Measurements from ENCODE around the gene TCF7L2.

Gene TCF7L2

DNA sequence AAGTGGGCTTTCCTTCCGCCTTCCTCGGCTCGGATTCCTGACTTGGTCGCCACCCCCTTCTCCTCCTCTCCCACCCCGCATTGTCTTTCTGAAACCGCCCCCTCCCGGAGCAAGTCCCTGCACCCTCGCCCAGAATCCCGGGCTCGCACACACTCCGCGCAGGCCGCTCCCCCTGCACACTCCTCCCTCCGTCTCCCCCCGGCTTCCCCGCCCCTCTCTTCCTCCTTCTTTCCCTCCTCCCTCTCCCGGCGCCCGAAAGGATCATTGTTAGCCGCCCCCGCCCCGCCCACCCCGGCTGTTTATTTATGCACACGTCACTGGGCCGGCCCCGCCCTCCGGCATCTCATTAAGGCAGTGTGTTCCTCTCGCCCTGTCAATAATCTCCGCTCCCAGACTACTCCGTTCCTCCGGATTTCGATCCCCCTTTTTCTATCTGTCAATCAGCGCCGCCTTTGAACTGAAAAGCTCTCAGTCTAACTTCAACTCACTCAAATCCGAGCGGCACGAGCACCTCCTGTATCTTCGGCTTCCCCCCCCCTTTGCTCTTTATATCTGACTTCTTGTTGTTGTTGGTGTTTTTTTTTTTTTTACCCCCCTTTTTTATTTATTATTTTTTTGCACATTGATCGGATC, at the start of gene TCF7L2:
Gene TCF7L2 (plus strand): TSS at position 373 of the 633 bp plus-strand sequence. CDS start 510 bp downstream, outside the sequence.
- in situ Hi-C loops (cut with MboI; ENCODE audit: low pct_unique_long_range_greater_than_20kb, low sequenced_read_pairs): no loop called here

DNA sequence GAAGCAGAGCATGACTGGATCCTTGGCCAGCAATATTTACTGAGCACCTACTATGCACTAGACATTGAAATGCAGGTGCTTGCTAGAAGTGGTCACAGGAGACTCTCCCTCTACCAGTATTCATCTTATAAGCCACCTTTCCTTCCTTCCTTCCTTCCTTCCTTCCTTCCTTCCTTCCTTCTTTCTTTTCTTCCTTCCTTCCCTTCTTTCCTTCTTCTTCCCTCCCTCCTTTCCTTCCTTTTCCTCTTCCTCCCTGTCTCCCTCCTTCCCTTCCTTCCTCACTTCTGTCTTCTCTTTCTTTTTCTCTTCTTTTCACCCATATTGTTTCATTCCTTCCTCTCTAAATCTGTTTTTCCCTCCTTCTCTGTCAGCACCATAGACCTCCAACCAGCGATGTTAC, 47.3 kb upstream of the TCF7L2 start:
- in situ Hi-C loops (cut with MboI; ENCODE audit: low pct_unique_long_range_greater_than_20kb, low sequenced_read_pairs): no loop called here
- no peak for DNase-seq

More for the DNA sequence above, at the start of gene TCF7L2:
- peak; percentile 92 for DNase-seq

DNA sequence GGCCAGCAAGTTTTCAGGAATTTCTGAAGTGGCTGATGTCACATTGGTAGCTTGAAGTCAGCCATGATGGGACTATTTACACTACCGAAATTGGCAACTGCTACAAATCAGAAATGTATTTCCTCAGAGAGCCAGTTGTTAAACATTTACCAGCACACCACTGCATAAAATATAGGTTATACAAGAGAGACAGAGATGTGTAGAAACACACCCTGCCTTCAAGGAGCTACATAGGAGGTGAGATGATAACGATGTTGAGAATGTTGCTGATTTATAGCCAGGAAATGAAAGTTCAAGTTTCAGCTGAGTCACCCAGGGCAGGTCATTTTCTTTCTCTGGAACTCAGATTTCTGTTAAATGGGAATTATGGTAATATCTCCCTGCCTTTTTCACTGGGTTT, 46.0 kb upstream of the TCF7L2 start:
- DNase-seq: no peak
- in situ Hi-C loops (cut with MboI; ENCODE audit: low pct_unique_long_range_greater_than_20kb, low sequenced_read_pairs): no loop called here

DNA sequence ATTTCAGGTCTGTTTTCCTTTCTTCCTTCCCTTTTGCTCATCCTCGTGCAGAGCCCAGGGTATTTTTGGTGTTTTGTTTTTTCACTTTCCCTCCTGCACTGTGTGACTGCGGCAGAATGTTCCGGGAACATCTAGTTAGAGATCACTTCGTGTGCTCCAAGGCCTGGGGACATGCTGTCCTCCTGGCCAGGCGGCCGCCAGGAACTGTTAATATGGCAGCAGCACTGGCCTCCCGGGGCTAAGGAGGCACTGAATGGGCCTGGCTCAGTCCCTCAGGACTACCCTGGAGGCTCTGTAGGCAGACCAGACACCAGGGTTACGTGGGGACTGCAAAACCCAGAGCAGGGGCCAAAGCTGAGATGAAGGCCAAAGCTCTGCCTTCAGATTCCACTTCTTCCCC, 43.1 kb upstream of the TCF7L2 start:
- in situ Hi-C loops (cut with MboI; ENCODE audit: low pct_unique_long_range_greater_than_20kb, low sequenced_read_pairs): no loop called here
- no peak for DNase-seq

DNA sequence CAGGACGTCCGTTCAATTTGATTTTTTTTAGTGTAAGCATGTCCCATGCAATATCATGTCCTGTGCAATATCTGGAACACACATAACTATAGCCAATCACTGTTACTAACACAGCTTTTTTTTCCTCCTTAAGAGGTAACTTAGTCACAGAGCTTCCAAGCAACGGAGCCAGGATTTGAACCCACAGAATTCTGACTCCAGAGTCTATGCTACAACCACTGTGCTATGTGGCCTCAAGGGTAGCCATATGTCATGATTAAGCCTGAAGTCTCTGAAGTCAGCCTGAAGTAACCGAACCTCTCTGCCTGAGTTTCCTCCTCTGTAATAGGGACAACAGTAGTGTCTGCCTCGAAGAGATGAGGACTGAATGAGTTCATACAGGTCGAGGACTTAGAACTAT, 42.2 kb upstream of the TCF7L2 start:
- no peak for DNase-seq
- in situ Hi-C loops (cut with MboI; ENCODE audit: low pct_unique_long_range_greater_than_20kb, low sequenced_read_pairs): no loop called here

DNA sequence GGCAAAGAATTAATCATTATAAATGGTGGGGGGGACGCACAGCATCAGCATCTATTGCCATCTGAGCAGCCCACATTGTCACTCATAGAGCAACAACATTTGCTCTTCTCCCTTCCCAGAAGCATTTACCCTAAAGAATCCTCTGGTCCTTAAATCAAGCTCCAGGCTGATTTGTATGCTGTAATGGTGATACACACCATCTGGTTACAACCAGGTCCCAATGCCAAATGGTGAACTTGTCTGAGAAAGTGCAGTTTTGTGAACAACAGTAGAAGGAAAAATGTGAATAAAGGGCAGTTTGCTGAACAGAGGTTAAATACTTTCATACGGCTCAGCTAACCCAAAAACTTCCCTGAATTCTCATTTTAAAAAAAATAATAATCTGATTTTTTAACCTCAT, 38.8 kb upstream of the TCF7L2 start:
- no peak for DNase-seq
- in situ Hi-C loops (cut with MboI; ENCODE audit: low pct_unique_long_range_greater_than_20kb, low sequenced_read_pairs): no loop called here

DNA sequence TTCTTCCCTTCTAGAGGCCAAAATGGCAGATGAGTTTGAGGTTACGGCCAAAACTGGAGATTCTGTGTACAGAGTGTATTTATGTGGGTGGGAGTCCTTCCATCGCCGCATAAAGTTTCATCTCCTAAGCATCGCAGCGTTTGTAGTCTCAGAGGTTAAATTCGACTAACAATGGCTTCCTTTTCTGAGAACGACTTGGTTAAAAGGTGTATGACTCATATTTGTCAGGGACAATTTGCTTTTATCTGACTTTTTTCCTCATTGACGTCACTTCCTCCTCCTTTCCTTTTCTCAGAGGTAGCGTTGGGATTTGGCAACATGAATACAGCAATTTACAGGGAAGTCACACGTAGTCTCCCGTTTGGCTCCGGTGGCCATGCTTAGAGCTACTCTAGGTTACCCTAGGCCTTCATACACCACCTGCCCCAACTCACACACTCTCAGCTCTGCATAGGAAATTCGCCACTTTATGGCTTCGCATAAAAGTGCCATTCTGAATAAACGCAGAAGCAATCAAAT, 37.6 kb upstream of the TCF7L2 start:
- in situ Hi-C loops (cut with MboI; ENCODE audit: low pct_unique_long_range_greater_than_20kb, low sequenced_read_pairs): no loop called here
- peak; percentile 38 for DNase-seq

DNA sequence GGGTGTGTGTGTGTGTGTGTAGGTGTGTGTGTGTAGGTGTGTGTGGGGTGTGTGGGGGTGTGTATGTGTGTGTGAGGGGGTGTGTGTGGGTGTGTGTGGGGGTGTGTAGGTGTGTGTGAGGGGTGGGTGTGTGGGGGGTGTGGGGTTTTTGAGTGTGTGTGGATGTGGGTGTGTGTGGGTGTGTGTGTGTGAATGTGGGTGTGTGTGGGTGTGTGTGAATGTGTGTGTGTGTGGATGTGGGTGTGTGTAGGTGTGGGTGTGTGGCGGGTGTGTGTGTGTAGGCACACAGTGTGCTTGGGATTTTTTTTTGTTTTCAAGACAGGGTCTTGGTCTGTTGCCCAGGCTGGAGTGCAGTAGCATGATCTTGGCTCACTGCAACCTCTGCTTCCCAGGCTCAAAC, 36.8 kb upstream of the TCF7L2 start:
- DNase-seq: no peak
- in situ Hi-C loops (cut with MboI; ENCODE audit: low pct_unique_long_range_greater_than_20kb, low sequenced_read_pairs): no loop called here

DNA sequence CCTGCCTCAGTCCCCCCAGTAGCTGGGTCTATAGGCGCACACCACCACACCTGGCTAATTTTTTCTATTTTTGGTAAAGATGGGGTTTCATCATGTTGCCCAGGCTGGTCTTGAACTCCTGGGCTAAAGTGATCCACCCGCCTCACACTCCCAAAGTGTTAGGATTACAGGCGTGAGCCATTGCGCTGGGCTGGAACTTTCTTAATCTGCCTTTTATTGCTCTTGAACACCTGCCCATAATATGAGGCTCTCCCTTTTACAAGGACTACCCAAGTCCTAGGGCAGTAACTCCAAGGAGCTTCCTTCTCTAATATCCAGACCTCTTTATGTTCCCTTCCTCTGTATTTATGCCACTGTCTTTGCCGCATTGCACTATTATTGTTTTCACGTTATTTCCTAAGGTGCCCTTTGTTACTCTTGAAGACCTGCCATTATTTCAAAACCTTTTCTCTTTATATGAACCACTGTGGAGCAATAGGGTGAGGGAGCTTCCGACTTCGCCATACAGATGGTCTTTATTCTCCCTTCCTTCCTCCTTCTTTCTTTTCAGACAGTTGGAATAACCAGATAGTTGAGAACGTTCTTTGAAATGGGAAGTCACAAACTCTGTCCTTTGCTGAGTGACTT, 36.3 kb upstream of the TCF7L2 start:
- peak; percentile 16 for DNase-seq
- in situ Hi-C loops (cut with MboI; ENCODE audit: low pct_unique_long_range_greater_than_20kb, low sequenced_read_pairs): no loop called here

DNA sequence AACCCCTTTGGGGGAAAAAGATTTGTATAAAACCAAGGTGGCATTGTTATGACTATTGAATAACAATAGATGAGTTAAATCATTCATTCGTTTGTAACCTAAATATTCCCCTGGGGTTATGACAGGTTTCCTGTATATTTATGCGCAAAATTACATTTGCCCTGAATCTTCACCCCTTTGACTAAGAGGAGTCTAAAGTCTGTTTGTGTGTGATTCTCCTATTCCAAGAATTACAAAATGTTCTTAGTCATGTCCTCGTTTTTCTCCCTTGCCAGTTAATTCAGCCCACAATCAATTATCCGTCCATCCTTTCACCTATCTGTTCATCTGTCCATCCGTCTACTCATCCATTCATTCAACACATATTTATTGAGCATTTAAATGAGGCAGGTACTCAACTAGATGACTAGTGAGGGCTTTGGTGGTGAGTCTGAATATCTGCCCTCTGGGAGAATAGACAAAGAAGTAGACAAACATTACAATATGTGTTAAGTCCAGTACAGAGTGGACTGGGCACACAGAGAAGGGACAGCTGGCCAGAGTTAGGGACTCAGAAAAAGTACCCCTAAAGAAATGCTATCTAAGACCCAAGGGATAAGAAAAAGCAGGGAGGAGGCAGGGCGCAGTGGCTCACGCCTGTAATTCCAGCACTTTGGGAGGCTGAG, 35.6 kb upstream of the TCF7L2 start:
- no peak for DNase-seq
- in situ Hi-C loops (cut with MboI; ENCODE audit: low pct_unique_long_range_greater_than_20kb, low sequenced_read_pairs): no loop called here

DNA sequence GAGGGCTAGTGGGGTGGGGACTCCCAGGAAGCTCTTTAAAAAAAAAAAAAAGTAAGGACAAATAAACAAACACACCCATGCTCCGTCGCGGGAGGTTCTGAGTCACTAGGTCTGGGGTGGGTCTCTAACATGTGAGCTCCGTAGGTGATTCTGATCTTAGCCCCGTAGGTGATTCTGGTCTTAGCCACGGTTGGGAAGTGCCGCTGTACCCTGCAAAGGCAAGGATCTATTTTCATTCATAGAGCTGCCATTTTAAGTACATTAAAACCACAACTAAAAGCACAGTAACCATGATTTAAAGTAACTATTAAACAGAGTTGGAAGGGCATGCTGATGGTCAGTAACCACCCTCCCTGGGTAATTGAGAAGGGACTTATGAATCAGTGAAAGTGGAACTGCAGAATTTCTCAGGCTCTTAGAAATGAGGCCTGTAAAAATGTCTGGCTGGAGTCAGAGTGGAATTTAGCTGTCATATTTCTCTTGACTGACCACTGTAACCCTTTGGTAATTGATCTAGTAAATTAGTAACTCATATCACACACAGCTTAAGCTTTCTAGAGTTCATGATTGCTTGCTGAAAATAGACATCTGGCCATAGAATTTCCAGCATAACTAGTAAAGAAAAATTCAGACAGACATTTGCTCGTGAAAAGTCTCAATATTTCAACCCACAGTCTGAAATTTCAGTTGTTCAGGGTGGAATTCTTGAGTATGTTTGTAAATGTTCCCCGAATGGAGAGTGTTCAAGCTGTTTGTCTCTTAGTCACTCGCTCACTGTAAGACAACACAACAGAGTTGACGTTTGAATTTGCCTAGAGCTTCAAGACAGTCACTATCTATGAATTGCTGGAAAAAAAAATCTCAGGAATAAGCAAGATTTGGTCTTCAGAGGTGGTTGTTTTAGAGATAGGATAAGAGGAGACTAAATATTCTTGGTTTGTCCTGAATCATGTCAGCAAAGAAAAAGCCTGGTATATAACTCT, 34.2 kb upstream of the TCF7L2 start:
- DNase-seq: no peak

DNA sequence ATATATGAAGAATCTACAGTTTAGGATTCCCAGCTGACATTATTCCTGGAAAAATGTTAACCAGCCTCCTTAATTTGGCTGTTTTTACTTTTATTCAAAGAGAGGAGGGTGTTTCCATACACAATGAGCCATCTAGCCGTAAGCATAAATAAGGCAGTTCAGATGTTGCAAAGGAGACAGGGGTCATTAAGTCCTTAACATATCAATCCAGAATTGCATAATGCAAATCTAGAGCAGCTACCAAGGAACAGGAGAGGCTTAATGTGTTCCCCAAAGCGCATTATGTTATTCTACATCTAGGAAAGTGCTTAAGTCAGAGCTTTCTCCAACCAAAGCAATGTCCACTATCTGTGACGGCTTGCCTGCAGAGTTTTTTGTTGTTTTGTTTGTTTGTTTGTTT, 32.4 kb upstream of the TCF7L2 start:
- in situ Hi-C loops (cut with MboI; ENCODE audit: low pct_unique_long_range_greater_than_20kb, low sequenced_read_pairs): no loop called here
- no peak for DNase-seq

More for the DNA sequence above, 34.2 kb upstream of the TCF7L2 start:
- in situ Hi-C loops (cut with MboI; ENCODE audit: low pct_unique_long_range_greater_than_20kb, low sequenced_read_pairs): no loop called here

DNA sequence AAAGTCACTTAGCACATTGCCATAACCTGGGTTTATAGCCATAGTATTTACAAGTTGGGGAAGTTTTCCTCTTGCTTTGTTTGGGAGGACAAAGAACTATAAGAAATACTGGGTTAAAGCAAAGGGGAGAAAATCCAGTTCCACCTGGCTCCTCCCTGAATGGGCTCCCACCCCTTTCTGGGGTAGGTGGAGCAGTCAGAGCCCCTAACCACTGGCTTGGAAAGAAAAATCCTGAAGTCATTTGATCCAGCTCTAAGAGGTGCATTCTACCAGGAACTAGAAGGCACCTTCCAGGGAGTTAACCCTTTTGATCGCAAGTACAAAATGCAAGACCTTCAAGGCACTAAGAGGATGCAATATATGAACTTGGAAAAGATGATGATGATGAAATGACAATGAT, 31.3 kb upstream of the TCF7L2 start:
- no peak for DNase-seq
- in situ Hi-C loops (cut with MboI; ENCODE audit: low pct_unique_long_range_greater_than_20kb, low sequenced_read_pairs): no loop called here

DNA sequence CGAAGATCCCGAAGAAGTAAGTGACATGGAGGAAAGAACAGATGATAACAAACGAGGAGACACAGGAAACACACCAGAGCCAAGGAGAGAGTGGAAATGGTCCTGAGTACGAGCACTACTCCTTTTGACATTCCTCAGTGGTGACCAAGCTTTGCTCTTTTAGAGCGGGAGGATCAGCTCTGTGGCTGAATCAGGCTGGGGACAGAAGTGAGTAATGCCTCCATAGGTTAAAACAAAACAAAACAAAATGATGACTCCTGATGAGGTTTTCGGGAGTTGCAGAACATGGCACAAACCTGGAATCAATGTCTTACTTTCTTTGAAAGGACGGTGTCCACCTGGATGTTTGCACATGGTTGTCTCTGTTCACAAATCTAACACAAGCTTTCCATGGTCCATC, 30.3 kb upstream of the TCF7L2 start:
- in situ Hi-C loops (cut with MboI; ENCODE audit: low pct_unique_long_range_greater_than_20kb, low sequenced_read_pairs): no loop called here
- no peak for DNase-seq

DNA sequence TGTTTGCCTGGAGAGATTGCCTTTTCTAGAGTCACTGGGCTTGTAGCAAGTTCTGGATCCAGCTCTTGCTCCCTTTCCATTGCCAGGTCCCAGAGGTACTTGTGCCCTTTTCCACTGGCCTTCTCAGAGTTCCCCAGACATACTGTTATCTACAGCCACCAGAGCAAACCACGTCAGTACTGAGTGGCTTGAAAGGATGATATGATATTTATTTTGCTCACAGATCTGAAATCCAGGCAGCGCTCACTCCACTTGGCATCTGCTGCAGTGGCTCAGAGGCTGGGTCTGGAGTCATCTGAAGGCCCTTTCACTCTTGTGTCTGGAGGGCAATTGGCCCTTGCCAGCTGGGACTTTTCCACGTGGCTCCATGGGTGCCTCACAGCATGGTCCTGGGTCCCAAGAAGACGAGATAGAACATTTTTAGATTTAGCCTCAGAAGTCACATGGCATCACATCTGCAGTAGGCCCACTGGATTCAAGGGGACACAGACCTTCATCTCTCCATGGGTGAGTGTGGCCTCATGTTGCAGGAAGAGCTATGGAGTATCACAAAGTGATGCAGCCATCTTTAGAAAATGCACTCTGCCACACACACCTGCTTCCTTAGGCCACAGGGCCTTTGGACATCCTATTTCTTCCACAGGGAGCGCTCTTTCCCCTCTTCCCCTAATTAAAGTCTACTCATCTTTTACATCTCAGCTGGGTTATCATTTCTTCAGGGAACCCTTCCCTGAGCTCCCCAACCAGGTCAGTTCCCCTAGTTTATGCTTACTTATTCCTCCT, 22.9 kb upstream of the TCF7L2 start:
- in situ Hi-C loops (cut with MboI; ENCODE audit: low pct_unique_long_range_greater_than_20kb, low sequenced_read_pairs): no loop called here
- no peak for DNase-seq

DNA sequence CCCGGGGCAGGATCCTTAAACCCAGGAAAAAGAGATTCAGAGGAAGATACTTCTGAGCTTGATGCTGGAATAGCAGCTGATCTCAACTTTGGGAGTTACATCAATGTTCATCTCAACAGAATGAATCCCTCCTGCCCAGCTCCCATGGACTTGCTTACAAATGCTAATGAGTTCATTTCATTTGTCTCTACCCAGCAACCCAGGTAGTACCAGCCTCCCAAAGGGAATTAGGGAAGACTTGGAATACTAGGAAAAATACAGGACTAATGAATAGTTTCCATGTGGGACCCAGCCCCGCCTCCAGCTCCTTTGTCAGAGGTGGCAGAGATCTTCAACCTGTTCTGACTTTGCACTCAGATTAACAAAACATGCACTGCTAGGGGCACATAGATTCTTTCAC, 22.1 kb upstream of the TCF7L2 start:
- DNase-seq: no peak
- in situ Hi-C loops (cut with MboI; ENCODE audit: low pct_unique_long_range_greater_than_20kb, low sequenced_read_pairs): no loop called here

DNA sequence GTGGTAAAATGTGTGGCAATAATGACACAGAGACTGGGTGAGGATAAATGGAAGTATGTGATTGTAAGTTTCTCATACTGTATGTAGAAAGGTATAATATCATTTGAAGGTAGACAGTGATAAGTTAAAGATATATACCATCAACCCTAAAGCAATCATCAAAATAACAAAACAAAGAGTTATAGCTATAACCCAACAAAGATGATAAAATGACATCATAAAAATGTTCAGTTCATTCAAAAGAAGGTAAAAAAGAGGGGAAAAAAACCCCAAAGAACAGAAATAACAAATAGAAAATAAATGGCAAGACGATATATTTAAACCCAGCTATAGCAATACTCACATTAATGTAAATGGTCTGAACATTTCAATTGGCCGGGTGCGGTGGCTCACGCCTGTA, 17.4 kb upstream of the TCF7L2 start:
- DNase-seq: no peak
- in situ Hi-C loops (cut with MboI; ENCODE audit: low pct_unique_long_range_greater_than_20kb, low sequenced_read_pairs): no loop called here

DNA sequence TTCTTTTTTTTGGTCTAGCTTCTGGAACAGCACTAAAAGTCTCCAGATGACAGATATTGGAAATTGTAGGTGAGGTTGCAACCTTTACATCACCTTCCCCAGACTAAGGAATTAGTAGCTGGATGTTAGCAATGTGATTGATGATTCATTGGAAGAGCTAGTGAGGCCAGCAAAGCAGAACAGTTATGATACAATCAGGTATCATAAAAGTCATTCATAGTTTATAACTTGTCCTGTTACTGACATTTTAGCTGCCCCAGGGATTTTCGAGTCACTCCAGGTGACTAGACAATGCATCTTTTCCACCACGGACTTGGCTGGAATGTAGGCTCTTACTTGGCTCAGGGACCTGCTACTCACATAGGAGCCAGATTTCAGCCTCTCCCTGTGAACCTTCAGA, 15.9 kb upstream of the TCF7L2 start:
- in situ Hi-C loops (cut with MboI; ENCODE audit: low pct_unique_long_range_greater_than_20kb, low sequenced_read_pairs): no loop called here
- DNase-seq: no peak

Measured in KBM-7 (cell line).